Endodermal cell (in vitro differentiated cells): ENCODE data around the gene PRKCE. TPM values are rescaled to one million over a fixed set of nuclear protein-coding genes. Genes with fewer than 3 reads are reported as not detected.

Source experiments
- DNase-seq: peaks from one replicate; pipeline ENCODE4 v3.0.0-alpha.2; 2017
- H3K27ac ChIP-seq: 2 replicates; pipeline ENCODE4 v1.5.1; 2013; ENCODE audit warnings: mild to moderate bottlenecking, low read depth, low read length, moderate library complexity
- H3K27me3 ChIP-seq: 2 replicates; pipeline ENCODE4 v1.6.1; 2013; ENCODE audit warnings: mild to moderate bottlenecking, low read length, moderate library complexity; ENCODE audit not compliant: insufficient read depth, control insufficient read depth, poor library complexity, severe bottlenecking
- H3K36me3 ChIP-seq: 2 replicates; pipeline ENCODE4 v1.7.0; 2013; ENCODE audit warnings: mild to moderate bottlenecking, low read length, moderate library complexity; ENCODE audit not compliant: control insufficient read depth, insufficient read depth
- H3K4me1 ChIP-seq: one replicate; pipeline ENCODE4 v1.7.0; 2013; ENCODE audit warnings: low read length; ENCODE audit not compliant: control insufficient read depth, insufficient read depth
- H3K4me3 ChIP-seq: 2 replicates; pipeline ENCODE4 v1.5.1; 2013; ENCODE audit warnings: mild to moderate bottlenecking, low read length, moderate library complexity
- H3K9ac ChIP-seq: 2 replicates; pipeline ENCODE4 v1.6.1; 2013; ENCODE audit warnings: mild to moderate bottlenecking, low read length, moderate library complexity; ENCODE audit not compliant: poor library complexity, severe bottlenecking; ENCODE audit errors: extremely low read depth
- H3K9me3 ChIP-seq: 2 replicates; pipeline ENCODE4 v1.6.1; 2013; ENCODE audit warnings: mild to moderate bottlenecking, low read length, moderate library complexity; ENCODE audit not compliant: control insufficient read depth
- H3K27ac Mint-ChIP-seq: 2 replicates; pipeline ENCODE4 v1.8.0; 2020; ENCODE audit warnings: mixed read lengths
- H3K27me3 Mint-ChIP-seq: 2 replicates; pipeline ENCODE4 v1.8.0; 2021; ENCODE audit warnings: mild to moderate bottlenecking, mixed read lengths; ENCODE audit not compliant: insufficient read depth
- H3K36me3 Mint-ChIP-seq: 2 replicates; pipeline ENCODE4 v1.8.0; 2020; ENCODE audit warnings: low read depth, mixed read lengths
- H3K4me1 Mint-ChIP-seq: 2 replicates; pipeline ENCODE4 v1.8.0; 2020; ENCODE audit warnings: mixed read lengths
- H3K4me3 Mint-ChIP-seq: 2 replicates; pipeline ENCODE4 v1.8.0; 2020; ENCODE audit warnings: mild to moderate bottlenecking, moderate library complexity, mixed read lengths
- H3K9me3 Mint-ChIP-seq: 2 replicates; pipeline ENCODE4 v1.8.0; 2020; ENCODE audit warnings: mild to moderate bottlenecking, mixed read lengths
- CTCF ChIP-seq: fragments of 200-600 bp; sonication (generic); conservative IDR thresholded peaks from 2 replicates; pipeline ENCODE4 v1.5.0; 2021; ENCODE audit warnings: antibody characterized with exemption, mild to moderate bottlenecking
- WGBS, 2 experiments: methylation state at CpG; one replicate each; pipeline versions ENCODE4 v1.1.5 to v1.1.7; 2013; ENCODE audit warnings: missing lambda C conversion rate in 2 of 2, mixed read lengths in 1 of 2; ENCODE audit not compliant: insufficient coverage in 1 of 2, insufficient read length in 1 of 2; 5-methylcytosine and 5-hydroxymethylcytosine counted together
- total RNA-seq, 2 donors: library from RNA; stranded (reverse); fragmentation: NEBNext Ultra II Directional in 1 of 2; extraction: Animal tissue kit (Norgen Biotek cat#: 25700) in 1 of 2; gene quantifications; 2 replicates in 1 of 2; 3 replicates in 1 of 2; pipeline ENCODE4 v1.2.1, GENCODE V29; 2021

The PRKCE gene
- total RNA-seq, 2 donors from 2014 or later, result 1.4 to 1.7 TPM

GRCh38 chr2:45883603-45884000, 232.1 kb downstream of the PRKCE start:
- Histone ChIP-seq H3K27ac (no peak overlapping the region), H3K27me3 (peaks cover 6% of the 10 kb centered on the region), H3K9me3 (no peaks in the 10 kb centered on the region), H3K4me3 (no peak overlapping the region), H3K9ac (no peak overlapping the region), H3K36me3 (no peaks in the 10 kb centered on the region), H3K4me1 (peaks cover 11% of the 10 kb centered on the region)
- Mint-ChIP-seq H3K9me3 (peaks cover 10% of the 10 kb centered on the region), H3K4me3 (no peak overlapping the region), H3K27me3 (peaks cover 10% of the 10 kb centered on the region), H3K4me1 (peaks cover 7% of the 10 kb centered on the region), H3K27ac (no peak overlapping the region), H3K36me3 (no peaks in the 10 kb centered on the region)
- 82 to 94% methylated on average over 2 to 3 of the region's 3 CpGs for WGBS, 2 experiments
- TF ChIP-seq CTCF, result no peak
- no peak for DNase-seq

GRCh38 chr2:45884126-45884525, 232.7 kb downstream of the PRKCE start:
- no peak for TF ChIP-seq CTCF
- Mint-ChIP-seq H3K27me3 (peaks cover 10% of the 10 kb centered on the region), H3K36me3 (no peaks in the 10 kb centered on the region), H3K27ac (no peak overlapping the region), H3K9me3 (peaks cover 5% of the 10 kb centered on the region), H3K4me3 (no peak overlapping the region), H3K4me1 (peaks cover 9% of the 10 kb centered on the region)
- Histone ChIP-seq H3K9ac (no peak overlapping the region), H3K27ac (no peak overlapping the region), H3K36me3 (no peaks in the 10 kb centered on the region), H3K9me3 (no peaks in the 10 kb centered on the region), H3K27me3 (peaks cover 6% of the 10 kb centered on the region), H3K4me3 (no peak overlapping the region), H3K4me1 (peaks cover 11% of the 10 kb centered on the region)
- DNase-seq, result no peak
- 86 to 94% methylated on average over 2 of the region's 2 CpGs for WGBS, 2 experiments

- Mint-ChIP-seq H3K36me3 (no peaks in the 10 kb centered on the region), H3K9me3 (no peaks in the 10 kb centered on the region), H3K27me3 (peaks cover 16% of the 10 kb centered on the region), H3K27ac (no peak overlapping the region), H3K4me1 (peaks cover 9% of the 10 kb centered on the region), H3K4me3 (no peak overlapping the region)
- Histone ChIP-seq H3K4me1 (peaks cover 11% of the 10 kb centered on the region), H3K27me3 (peaks cover 6% of the 10 kb centered on the region), H3K9ac (no peak overlapping the region), H3K36me3 (no peaks in the 10 kb centered on the region), H3K4me3 (no peak overlapping the region), H3K9me3 (no peaks in the 10 kb centered on the region), H3K27ac (no peak overlapping the region)
- WGBS, 2 experiments, result 85% methylated on average over 2 of the region's 2 CpGs; no CpG with 5 or more reads in 1 of the 2 experiments
- no peak for TF ChIP-seq CTCF
- DNase-seq, result no peak
These were observed 233.7 kb downstream of the PRKCE start for GRCh38 chr2:45885171-45885621.
